Lower lobe of right lung (tissue), 2 donors: Measurements from ENCODE around the gene POLR1A. TPM values are rescaled to one million over a fixed set of nuclear protein-coding genes. Genes with fewer than 3 reads are reported as not detected.

ENCODE experiments used
- ATAC-seq, 2 donors: fragments of 200-7000 bp; cut with Tn5 transposase; one replicate each; pipeline ENCODE4 v1.9.1; 2020 to 2022; ENCODE audit warnings: mild to moderate bottlenecking in 2 of 2, moderate library complexity in 2 of 2
- DNase-seq: peaks from one replicate; pipeline ENCODE4 v3.0.0-alpha.2; 2020
- H3K27ac ChIP-seq: fragments of 200-600 bp; one replicate; pipeline ENCODE4 v1.8.0; 2022
- H3K27me3 ChIP-seq: fragments of 200-600 bp; one replicate; pipeline ENCODE4 v1.8.0; 2022; ENCODE audit warnings: low read depth
- H3K36me3 ChIP-seq: fragments of 200-600 bp; one replicate; pipeline ENCODE4 v1.8.0; 2022; ENCODE audit warnings: mild to moderate bottlenecking
- H3K4me1 ChIP-seq: fragments of 200-600 bp; one replicate; pipeline ENCODE4 v1.8.0; 2022
- H3K4me3 ChIP-seq: fragments of 200-600 bp; one replicate; pipeline ENCODE4 v1.8.0; 2022; ENCODE audit warnings: mild to moderate bottlenecking
- H3K9me3 ChIP-seq: fragments of 200-600 bp; one replicate; pipeline ENCODE4 v1.8.0; 2022
- CTCF ChIP-seq: fragments of 200-600 bp; IDR thresholded peaks from one replicate; pipeline ENCODE4 v1.8.0; 2022; ENCODE audit warnings: antibody characterized with exemption, mild to moderate bottlenecking
- intact Hi-C: fragments of 100-400 bp; cut with DNase I; formaldehyde crosslinking; loops from one replicate; pipeline ENCODE4 v1.11.0; 2022
- total RNA-seq: library from RNA; stranded (reverse); fragmentation: NEBNext Ultra II Directional; extraction: Animal tissue kit (Norgen Biotek cat#: 25700); gene quantifications from one replicate; pipeline ENCODE4 v1.2.1, GENCODE V29; 2021
- donor health status: DM: no; HTN: yes; CAD: no; lungs with severe emphysema.

POLR1A gene
- total RNA-seq, 1 donor from 2014 or later: 22.2 TPM

GRCh38 chr2:86027196-86027921 is 78.3 kb downstream of the POLR1A start:
- H3K4me1 ChIP-seq: no peaks in the 10 kb centered on the region
- H3K4me3 ChIP-seq: no peak overlapping the region
- H3K36me3 ChIP-seq: peaks cover 71% of the 10 kb centered on the region
- H3K27ac ChIP-seq: no peak overlapping the region
- DNase-seq: no peak
- intact Hi-C loops: no loop called here
- H3K9me3 ChIP-seq: no peaks in the 10 kb centered on the region
- no peak for TF ChIP-seq CTCF
- no peak for ATAC-seq
- no peaks in the 10 kb centered on the region for H3K27me3 ChIP-seq

GRCh38 chr2:86026744-86027065 is 79.0 kb downstream of the POLR1A start:
- no peaks in the 10 kb centered on the region for H3K27me3 ChIP-seq
- no peak overlapping the region for H3K27ac ChIP-seq
- DNase-seq: no peak
- intact Hi-C loops: no loop called here
- no peak for TF ChIP-seq CTCF
- no peak for ATAC-seq
- peaks cover 64% of the 10 kb centered on the region for H3K36me3 ChIP-seq
- no peaks in the 10 kb centered on the region for H3K9me3 ChIP-seq
- no peak overlapping the region for H3K4me3 ChIP-seq
- no peaks in the 10 kb centered on the region for H3K4me1 ChIP-seq

- H3K27ac ChIP-seq: no peak overlapping the region
- H3K36me3 ChIP-seq: peaks cover 59% of the 10 kb centered on the region
- no peak overlapping the region for H3K4me3 ChIP-seq
- ATAC-seq: no peak
- intact Hi-C loops: no loop called here
- no peak for TF ChIP-seq CTCF
- H3K27me3 ChIP-seq: no peaks in the 10 kb centered on the region
- H3K9me3 ChIP-seq: no peaks in the 10 kb centered on the region
- H3K4me1 ChIP-seq: peaks cover 4% of the 10 kb centered on the region
- no peak for DNase-seq
Measured at GRCh38 chr2:86025976-86026743, 79.5 kb downstream of the POLR1A start.

- H3K27ac ChIP-seq: no peak overlapping the region
- no peaks in the 10 kb centered on the region for H3K27me3 ChIP-seq
- H3K36me3 ChIP-seq: peaks cover 51% of the 10 kb centered on the region
- ATAC-seq: no peak
- peaks cover 11% of the 10 kb centered on the region for H3K4me1 ChIP-seq
- intact Hi-C loops: no loop called here
- no peak for DNase-seq
- no peaks in the 10 kb centered on the region for H3K9me3 ChIP-seq
- no peak overlapping the region for H3K4me3 ChIP-seq
- TF ChIP-seq CTCF: no peak
Measured at GRCh38 chr2:86025229-86025820, 80.4 kb downstream of the POLR1A start.

GRCh38 chr2:86023366-86023712 is 82.3 kb downstream of the POLR1A start:
- no peak overlapping the region for H3K27ac ChIP-seq
- no peaks in the 10 kb centered on the region for H3K27me3 ChIP-seq
- H3K4me3 ChIP-seq: no peak overlapping the region
- H3K36me3 ChIP-seq: peaks cover 31% of the 10 kb centered on the region
- intact Hi-C loops: no loop called here
- no peaks in the 10 kb centered on the region for H3K9me3 ChIP-seq
- DNase-seq: no peak
- ATAC-seq: no peak
- no peak for TF ChIP-seq CTCF
- peaks cover 11% of the 10 kb centered on the region for H3K4me1 ChIP-seq
